Measurements from ENCODE around the gene ETV1.

ETV1 gene

DNA sequence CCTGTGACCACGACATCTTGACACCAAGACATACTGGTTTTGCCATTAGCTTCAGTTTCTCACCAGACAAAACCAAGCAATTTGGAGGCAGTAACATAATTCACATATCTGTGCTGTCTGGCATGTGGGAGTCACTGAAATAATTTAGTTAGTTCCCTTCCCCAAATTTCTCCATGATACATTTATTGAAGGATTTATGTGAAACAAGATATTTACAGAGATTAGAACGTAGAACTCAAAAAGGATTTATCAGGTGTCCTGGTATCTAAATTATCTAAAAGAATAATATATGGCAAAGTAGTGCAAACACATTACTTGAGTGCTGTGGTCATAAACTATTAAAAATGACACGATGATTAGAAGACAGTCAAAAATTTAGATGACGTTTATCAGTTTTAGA lies 98.7 kb downstream of the ETV1 start:
- no peak overlapping the region for H3K4me3 ChIP-seq (ENCODE audit: control insufficient read depth in 1 of 7, extremely low read depth in 1 of 7, insufficient read depth in 4 of 7, low read depth in 2 of 7, low read length in 6 of 7)
- no peaks in the 10 kb centered on the region for H3K27me3 ChIP-seq (replicated peaks in 2 of 5; ENCODE audit: control insufficient read depth in 4 of 5, insufficient read depth in 5 of 5, low read length in 4 of 5)
- CTCF ChIA-PET = no interaction called here
- POLR2A ChIA-PET = no interaction called here
- no peak overlapping the region for H3K27ac ChIP-seq (ENCODE audit: insufficient read depth in 1 of 2, low read depth in 1 of 2, low read length in 2 of 2, poor library complexity in 1 of 2, severe bottlenecking in 2 of 2)
- no peak for DNase-seq
- H3K36me3 ChIP-seq (ENCODE audit: control insufficient read depth in 4 of 4, insufficient read depth in 4 of 4, low read length in 3 of 4) = no peaks in the 10 kb centered on the region
- 100% methylated on average over 3 of the region's 4 CpGs for WGBS (ENCODE audit: insufficient coverage)
- H3K9me3 ChIP-seq (ENCODE audit: control extremely low read depth in 1 of 5, control insufficient read depth in 4 of 5, insufficient read depth in 2 of 5, low read depth in 1 of 5, low read length in 4 of 5) = no peaks in the 10 kb centered on the region
- H3K4me1 ChIP-seq (ENCODE audit: control extremely low read depth in 1 of 4, control insufficient read depth in 4 of 4, insufficient read depth in 4 of 4, low read length in 3 of 4) = peaks cover 0 to 3% (median 0%) of the 10 kb centered on the region in 4 experiments

DNA sequence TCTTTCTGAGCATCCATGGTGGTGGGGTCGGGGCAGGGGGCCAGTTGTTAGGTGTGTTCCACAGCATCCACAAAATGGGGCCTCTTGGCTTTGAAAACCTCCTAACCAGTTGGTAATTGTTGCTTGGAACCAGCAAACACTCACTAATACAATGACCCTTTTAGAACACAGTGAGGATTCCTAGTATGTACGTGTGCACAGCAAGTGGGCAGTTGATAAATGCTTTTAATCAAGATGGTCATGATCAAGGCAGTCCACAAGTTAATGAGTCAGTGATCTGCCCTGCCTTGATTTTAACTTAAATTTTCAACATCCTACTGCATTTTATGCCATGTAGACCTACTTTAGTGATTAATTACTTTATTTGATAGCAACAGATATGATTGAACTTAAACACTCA lies 103.1 kb downstream of the ETV1 start:
- peaks cover 0 to 3% (median 0%) of the 10 kb centered on the region in 5 experiments for H3K27me3 ChIP-seq (replicated peaks in 2 of 5; ENCODE audit: control insufficient read depth in 4 of 5, insufficient read depth in 5 of 5, low read length in 4 of 5)
- ChIA-PET CTCF (no interaction called here), POLR2A (no interaction called here)
- H3K36me3 ChIP-seq (ENCODE audit: control insufficient read depth in 4 of 4, insufficient read depth in 4 of 4, low read length in 3 of 4) = no peaks in the 10 kb centered on the region
- no peak overlapping the region for H3K4me3 ChIP-seq (ENCODE audit: control insufficient read depth in 1 of 7, extremely low read depth in 1 of 7, insufficient read depth in 4 of 7, low read depth in 2 of 7, low read length in 6 of 7)
- H3K9me3 ChIP-seq (ENCODE audit: control extremely low read depth in 1 of 5, control insufficient read depth in 4 of 5, insufficient read depth in 2 of 5, low read depth in 1 of 5, low read length in 4 of 5) = no peaks in the 10 kb centered on the region
- H3K27ac ChIP-seq (ENCODE audit: insufficient read depth in 1 of 2, low read depth in 1 of 2, low read length in 2 of 2, poor library complexity in 1 of 2, severe bottlenecking in 2 of 2) = no peak overlapping the region
- no peaks in the 10 kb centered on the region for H3K4me1 ChIP-seq (ENCODE audit: control extremely low read depth in 1 of 4, control insufficient read depth in 4 of 4, insufficient read depth in 4 of 4, low read length in 3 of 4)
- 100% methylated on average over 2 of the region's 2 CpGs for WGBS (ENCODE audit: insufficient coverage)
- DNase-seq = no peak

DNA sequence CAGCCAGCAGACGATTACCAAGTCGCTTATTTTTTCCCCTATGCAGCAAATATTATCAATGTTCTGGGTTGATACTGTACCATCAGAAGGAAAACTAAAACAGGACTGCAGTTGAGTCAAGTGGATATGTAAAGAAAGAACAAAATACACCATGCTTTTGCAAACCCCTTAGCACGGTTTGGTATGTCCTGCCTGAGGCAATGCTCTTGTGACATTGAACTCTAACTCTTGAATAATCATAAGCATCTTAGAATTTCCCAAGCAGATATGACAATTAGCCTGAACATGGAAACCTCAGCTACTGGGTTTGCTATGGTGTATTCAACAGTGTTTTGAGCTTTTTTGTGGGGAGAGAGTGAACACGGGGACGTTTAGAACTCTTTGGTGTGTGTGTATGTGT lies 107.4 kb downstream of the ETV1 start:
- H3K36me3 ChIP-seq (ENCODE audit: control insufficient read depth in 4 of 4, insufficient read depth in 4 of 4, low read length in 3 of 4) = no peaks in the 10 kb centered on the region
- peaks cover 0 to 3% (median under 1%) of the 10 kb centered on the region in 5 experiments for H3K27me3 ChIP-seq (replicated peaks in 2 of 5; ENCODE audit: control insufficient read depth in 4 of 5, insufficient read depth in 5 of 5, low read length in 4 of 5)
- DNase-seq = no peak
- peaks cover 0 to 2% (median 0%) of the 10 kb centered on the region in 5 experiments for H3K9me3 ChIP-seq (ENCODE audit: control extremely low read depth in 1 of 5, control insufficient read depth in 4 of 5, insufficient read depth in 2 of 5, low read depth in 1 of 5, low read length in 4 of 5)
- 100% methylated on average over 3 of the region's 5 CpGs for WGBS (ENCODE audit: insufficient coverage)
- H3K4me3 ChIP-seq (ENCODE audit: control insufficient read depth in 1 of 7, extremely low read depth in 1 of 7, insufficient read depth in 4 of 7, low read depth in 2 of 7, low read length in 6 of 7) = no peak overlapping the region
- no peaks in the 10 kb centered on the region for H3K4me1 ChIP-seq (ENCODE audit: control extremely low read depth in 1 of 4, control insufficient read depth in 4 of 4, insufficient read depth in 4 of 4, low read length in 3 of 4)
- POLR2A ChIA-PET = no interaction called here
- H3K27ac ChIP-seq (ENCODE audit: insufficient read depth in 1 of 2, low read depth in 1 of 2, low read length in 2 of 2, poor library complexity in 1 of 2, severe bottlenecking in 2 of 2) = no peak overlapping the region
- CTCF ChIA-PET = no interaction called here

DNA sequence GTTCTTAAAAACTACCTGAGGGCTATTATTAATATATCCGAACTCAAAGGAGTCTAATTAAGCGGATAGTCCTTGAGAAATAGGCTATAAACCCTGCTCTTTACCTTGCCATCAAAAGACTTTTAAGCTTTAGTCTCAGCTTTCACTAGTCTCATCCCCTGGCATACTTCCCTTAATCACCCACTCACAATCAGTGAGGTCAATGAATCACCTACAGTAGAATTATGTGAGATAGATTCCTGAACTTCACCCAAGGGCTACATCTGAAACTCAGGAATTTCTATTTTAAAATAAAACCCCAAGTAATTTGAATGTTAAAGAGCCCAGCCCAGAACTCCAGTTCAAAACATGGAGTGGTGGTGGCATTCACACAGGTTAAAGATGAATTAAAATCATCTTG lies 108.7 kb downstream of the ETV1 start:
- Histone ChIP-seq H3K36me3 (ENCODE audit: control insufficient read depth in 4 of 4, insufficient read depth in 4 of 4, low read length in 3 of 4) (no peaks in the 10 kb centered on the region), H3K27me3 (replicated peaks in 2 of 5; ENCODE audit: control insufficient read depth in 4 of 5, insufficient read depth in 5 of 5, low read length in 4 of 5) (peaks cover 0 to 4% (median 2%) of the 10 kb centered on the region in 5 experiments), H3K27ac (ENCODE audit: insufficient read depth in 1 of 2, low read depth in 1 of 2, low read length in 2 of 2, poor library complexity in 1 of 2, severe bottlenecking in 2 of 2) (no peak overlapping the region), H3K4me1 (ENCODE audit: control extremely low read depth in 1 of 4, control insufficient read depth in 4 of 4, insufficient read depth in 4 of 4, low read length in 3 of 4) (no peaks in the 10 kb centered on the region), H3K9me3 (ENCODE audit: control extremely low read depth in 1 of 5, control insufficient read depth in 4 of 5, insufficient read depth in 2 of 5, low read depth in 1 of 5, low read length in 4 of 5) (peaks cover 0 to 2% (median 0%) of the 10 kb centered on the region in 5 experiments), H3K4me3 (ENCODE audit: control insufficient read depth in 1 of 7, extremely low read depth in 1 of 7, insufficient read depth in 4 of 7, low read depth in 2 of 7, low read length in 6 of 7) (no peak overlapping the region)
- DNase-seq = no peak
- POLR2A ChIA-PET = no interaction called here
- WGBS (ENCODE audit: insufficient coverage) = 100% methylated on average over 2 of the region's 2 CpGs
- CTCF ChIA-PET = interaction anchor here (0.6 kb wide), 1 partner anchor 46 kb away, joined by 3 read pairs; no protein-coding TSS in a partner anchor

DNA sequence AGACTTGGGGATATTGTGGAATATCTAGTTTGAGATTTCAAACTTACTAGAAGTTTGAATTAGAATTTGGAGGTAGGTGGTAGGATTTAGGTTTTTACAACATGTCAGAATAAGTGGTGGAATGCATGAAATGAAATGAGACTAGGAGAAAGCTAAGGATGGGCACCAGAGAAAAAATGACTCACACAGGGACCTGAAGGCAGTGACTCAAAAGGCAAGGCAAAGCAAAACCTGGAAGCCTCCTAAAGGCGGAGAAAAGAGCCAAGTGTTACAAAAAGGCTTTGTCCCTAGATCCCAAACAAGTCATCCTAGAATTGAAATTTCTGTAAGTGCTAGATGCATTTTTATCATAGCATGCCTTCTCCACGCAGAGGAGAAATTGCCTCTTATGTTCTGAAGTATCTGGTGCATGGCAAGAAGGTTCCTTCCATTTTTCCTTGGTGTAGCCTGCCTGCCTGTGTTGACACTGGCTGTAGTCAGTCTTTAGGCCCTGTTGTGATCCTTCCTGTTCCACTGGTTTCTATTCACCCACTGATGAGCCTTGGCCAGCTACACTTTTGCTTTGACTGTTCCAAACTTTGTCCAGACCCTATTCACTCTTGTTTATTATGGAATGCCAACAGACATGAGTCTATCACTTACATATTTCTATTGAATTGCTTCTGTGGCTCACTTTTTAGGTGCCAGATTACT lies 109.3 kb downstream of the ETV1 start:
- peaks cover 0 to 4% (median 2%) of the 10 kb centered on the region in 5 experiments for H3K27me3 ChIP-seq (replicated peaks in 2 of 5; ENCODE audit: control insufficient read depth in 4 of 5, insufficient read depth in 5 of 5, low read length in 4 of 5)
- no peak overlapping the region for H3K4me3 ChIP-seq (ENCODE audit: control insufficient read depth in 1 of 7, extremely low read depth in 1 of 7, insufficient read depth in 4 of 7, low read depth in 2 of 7, low read length in 6 of 7)
- no peaks in the 10 kb centered on the region for H3K36me3 ChIP-seq (ENCODE audit: control insufficient read depth in 4 of 4, insufficient read depth in 4 of 4, low read length in 3 of 4)
- H3K4me1 ChIP-seq (ENCODE audit: control extremely low read depth in 1 of 4, control insufficient read depth in 4 of 4, insufficient read depth in 4 of 4, low read length in 3 of 4) = peaks cover 0 to 4% (median 0%) of the 10 kb centered on the region in 4 experiments
- ChIA-PET CTCF (no interaction called here), POLR2A (no interaction called here)
- peaks cover 0 to 2% (median 0%) of the 10 kb centered on the region in 5 experiments for H3K9me3 ChIP-seq (ENCODE audit: control extremely low read depth in 1 of 5, control insufficient read depth in 4 of 5, insufficient read depth in 2 of 5, low read depth in 1 of 5, low read length in 4 of 5)
- 100% methylated on average over 1 of the region's 2 CpGs for WGBS (ENCODE audit: insufficient coverage)
- no peak for DNase-seq
- no peak overlapping the region for H3K27ac ChIP-seq (ENCODE audit: insufficient read depth in 1 of 2, low read depth in 1 of 2, low read length in 2 of 2, poor library complexity in 1 of 2, severe bottlenecking in 2 of 2)

DNA sequence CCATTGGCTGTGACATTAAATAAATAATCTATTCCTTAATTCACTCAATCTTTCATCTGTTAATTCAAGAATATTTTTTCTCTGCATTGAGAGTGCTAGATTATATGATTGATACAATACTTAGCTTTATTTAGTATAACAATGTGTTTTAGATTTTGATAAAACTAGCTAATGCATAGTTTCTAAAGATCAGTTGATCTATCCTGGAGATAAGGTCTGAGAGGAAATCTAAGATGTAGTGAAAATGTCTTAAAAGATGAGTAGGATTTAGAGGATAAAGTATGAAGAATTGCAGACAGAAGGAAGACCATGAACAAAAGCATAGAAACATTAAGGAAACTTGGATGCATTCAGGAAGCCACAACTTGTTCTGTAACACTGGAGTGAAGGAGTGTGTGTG lies 110.3 kb downstream of the ETV1 start:
- Histone ChIP-seq H3K4me3 (ENCODE audit: control insufficient read depth in 1 of 7, extremely low read depth in 1 of 7, insufficient read depth in 4 of 7, low read depth in 2 of 7, low read length in 6 of 7) (no peak overlapping the region), H3K9me3 (ENCODE audit: control extremely low read depth in 1 of 5, control insufficient read depth in 4 of 5, insufficient read depth in 2 of 5, low read depth in 1 of 5, low read length in 4 of 5) (peaks cover 0 to 2% (median 0%) of the 10 kb centered on the region in 5 experiments), H3K4me1 (ENCODE audit: control extremely low read depth in 1 of 4, control insufficient read depth in 4 of 4, insufficient read depth in 4 of 4, low read length in 3 of 4) (peaks cover 0 to 11% (median 0%) of the 10 kb centered on the region in 4 experiments), H3K36me3 (ENCODE audit: control insufficient read depth in 4 of 4, insufficient read depth in 4 of 4, low read length in 3 of 4) (no peaks in the 10 kb centered on the region), H3K27me3 (replicated peaks in 2 of 5; ENCODE audit: control insufficient read depth in 4 of 5, insufficient read depth in 5 of 5, low read length in 4 of 5) (peaks cover 0 to 5% (median 3%) of the 10 kb centered on the region in 5 experiments), H3K27ac (ENCODE audit: insufficient read depth in 1 of 2, low read depth in 1 of 2, low read length in 2 of 2, poor library complexity in 1 of 2, severe bottlenecking in 2 of 2) (no peak overlapping the region)
- CTCF ChIA-PET = no interaction called here
- POLR2A ChIA-PET = no interaction called here
- no peak for DNase-seq

DNA sequence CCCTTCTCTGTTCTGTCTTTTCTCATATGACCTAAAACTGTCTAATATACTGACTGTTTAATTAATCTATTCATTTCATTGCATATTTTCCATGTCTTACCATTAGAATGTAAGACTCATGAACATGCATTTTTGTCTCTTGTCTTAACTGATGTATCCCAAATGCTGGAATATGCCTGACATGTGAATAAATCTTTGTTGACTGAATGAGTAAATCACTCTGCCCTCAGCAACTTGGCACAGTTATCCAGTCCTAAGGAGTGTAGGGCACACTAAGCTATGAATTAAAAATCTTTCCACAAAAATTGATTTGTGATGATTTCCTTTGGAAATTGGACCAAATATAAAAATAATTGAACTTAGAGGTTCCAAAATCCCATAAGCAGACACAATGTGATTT lies 111.3 kb downstream of the ETV1 start:
- H3K4me1 ChIP-seq (ENCODE audit: control extremely low read depth in 1 of 4, control insufficient read depth in 4 of 4, insufficient read depth in 4 of 4, low read length in 3 of 4) = peaks cover 0 to 11% (median 0%) of the 10 kb centered on the region in 4 experiments
- CTCF ChIA-PET = no interaction called here

More for the DNA sequence above, 111.3 kb downstream of the ETV1 start:
- Histone ChIP-seq H3K27me3 (replicated peaks in 2 of 5; ENCODE audit: control insufficient read depth in 4 of 5, insufficient read depth in 5 of 5, low read length in 4 of 5) (peaks cover 0 to 8% (median 5%) of the 10 kb centered on the region in 5 experiments), H3K4me3 (ENCODE audit: control insufficient read depth in 1 of 7, extremely low read depth in 1 of 7, insufficient read depth in 4 of 7, low read depth in 2 of 7, low read length in 6 of 7) (no peak overlapping the region), H3K27ac (ENCODE audit: insufficient read depth in 1 of 2, low read depth in 1 of 2, low read length in 2 of 2, poor library complexity in 1 of 2, severe bottlenecking in 2 of 2) (no peak overlapping the region), H3K36me3 (ENCODE audit: control insufficient read depth in 4 of 4, insufficient read depth in 4 of 4, low read length in 3 of 4) (no peaks in the 10 kb centered on the region), H3K9me3 (ENCODE audit: control extremely low read depth in 1 of 5, control insufficient read depth in 4 of 5, insufficient read depth in 2 of 5, low read depth in 1 of 5, low read length in 4 of 5) (peaks cover 0 to 2% (median 0%) of the 10 kb centered on the region in 5 experiments)
- POLR2A ChIA-PET = no interaction called here
- DNase-seq = no peak

All from common myeloid progenitor, CD34-positive (primary cell).